ENCODE results near the gene EYA2.

EYA2 gene

DNA sequence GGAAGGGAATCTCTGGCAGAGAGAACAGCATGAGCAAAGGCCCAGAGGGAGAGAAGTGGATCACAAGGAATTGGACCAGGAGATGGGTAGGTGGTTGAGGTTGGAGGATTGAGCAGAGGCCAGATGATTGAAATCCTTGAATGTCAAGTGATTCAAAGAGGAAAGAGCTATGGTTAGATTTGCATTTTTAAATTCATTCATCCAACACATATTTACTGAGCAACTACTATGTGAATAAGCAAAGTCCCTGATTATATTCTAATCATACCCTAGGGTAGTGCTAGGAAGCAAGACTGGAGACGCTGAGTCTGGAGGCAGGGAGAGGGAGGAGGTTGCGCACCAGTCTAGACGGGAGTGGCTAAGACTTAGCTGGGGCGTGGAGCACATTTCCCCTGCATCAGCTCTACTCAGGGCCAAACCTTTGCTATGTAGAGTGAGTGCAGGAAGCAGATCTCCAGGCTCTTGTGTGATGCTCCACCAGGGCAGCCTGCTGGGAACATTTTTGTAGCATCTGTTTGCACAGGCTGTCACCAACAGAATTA is 40.2 kb downstream of the EYA2 start:
- DNase-seq = no peak

DNA sequence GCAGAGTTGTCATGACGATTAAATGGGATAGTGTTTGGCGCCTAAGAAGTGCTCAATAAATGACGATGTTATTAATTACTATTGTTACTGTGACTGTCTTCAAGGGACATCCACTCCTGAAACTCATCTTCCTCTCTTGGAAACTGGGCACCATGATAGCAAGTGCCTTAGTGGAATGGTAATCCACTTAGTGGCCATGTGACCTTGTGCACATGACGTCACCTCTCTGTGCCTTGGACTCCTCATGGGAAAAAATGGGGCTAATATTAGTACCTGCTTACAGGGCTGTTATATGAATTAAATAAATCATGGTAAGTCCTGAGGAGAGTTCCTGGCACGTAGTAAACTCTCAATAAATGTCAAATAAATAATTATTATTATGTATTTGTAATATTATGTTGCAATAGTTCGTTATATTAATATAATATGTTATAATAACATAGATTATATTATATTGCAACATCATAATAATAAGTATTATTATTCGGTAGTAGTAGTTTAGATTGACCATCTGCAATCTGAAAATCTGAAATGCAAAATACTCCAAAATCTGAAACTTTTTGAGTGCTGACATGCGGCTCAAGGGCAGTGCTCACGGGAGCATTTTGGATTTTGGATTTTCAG is 40.9 kb downstream of the EYA2 start:
- no peak for DNase-seq

DNA sequence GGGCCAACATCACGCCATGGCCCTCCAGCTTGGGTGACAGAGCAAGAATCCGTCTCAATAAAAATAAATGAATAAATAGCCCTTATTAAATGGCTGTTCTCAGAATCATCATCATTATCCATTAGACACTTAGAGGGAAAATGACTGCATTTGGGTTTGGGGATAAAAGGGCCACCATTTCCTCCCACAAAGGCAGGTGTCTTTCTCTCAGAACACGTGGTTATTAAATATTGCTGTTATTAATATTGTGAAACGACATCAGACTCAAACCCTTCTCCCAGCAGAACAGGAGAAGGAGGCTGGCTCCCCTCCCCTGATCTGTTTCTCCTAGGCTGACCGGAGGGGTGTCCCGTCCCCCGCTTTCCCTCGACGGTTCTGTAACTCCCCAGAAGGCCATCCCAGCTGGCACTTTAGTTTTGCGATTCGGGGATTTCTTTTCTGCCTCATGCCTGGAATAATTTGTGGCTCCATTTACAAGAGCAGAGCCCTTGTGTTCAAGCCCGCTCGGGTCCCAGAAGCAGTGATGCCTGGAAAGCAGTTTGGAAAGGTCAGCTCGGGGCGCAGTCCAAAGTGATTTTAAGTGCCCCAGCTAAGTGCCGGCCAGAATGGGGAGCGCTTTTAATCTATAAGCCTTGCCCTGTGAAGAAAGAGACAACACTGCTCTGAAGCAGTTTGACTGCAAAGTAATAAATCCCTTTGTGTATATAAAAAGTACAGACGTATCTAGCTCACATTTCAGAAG is 41.9 kb downstream of the EYA2 start:
- no peak for DNase-seq

DNA sequence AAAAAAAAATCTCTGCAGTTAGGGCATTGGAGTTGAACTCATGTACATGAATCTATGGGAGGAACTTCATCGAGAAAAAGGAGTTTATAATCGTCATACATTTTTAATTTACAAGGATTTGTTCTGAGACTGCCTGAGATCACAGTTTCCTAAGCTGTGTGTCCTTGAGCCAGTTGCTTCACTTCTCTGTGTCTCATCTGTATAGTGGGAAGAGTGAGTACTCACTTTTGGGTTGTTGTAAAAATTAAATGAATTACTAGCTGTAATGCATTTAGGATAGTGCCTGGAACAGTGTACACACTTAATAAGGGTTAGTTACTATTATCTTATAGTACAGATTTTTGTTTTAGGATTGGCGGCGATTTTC is 42.5 kb downstream of the EYA2 start:
- DNase-seq = no peak

DNA sequence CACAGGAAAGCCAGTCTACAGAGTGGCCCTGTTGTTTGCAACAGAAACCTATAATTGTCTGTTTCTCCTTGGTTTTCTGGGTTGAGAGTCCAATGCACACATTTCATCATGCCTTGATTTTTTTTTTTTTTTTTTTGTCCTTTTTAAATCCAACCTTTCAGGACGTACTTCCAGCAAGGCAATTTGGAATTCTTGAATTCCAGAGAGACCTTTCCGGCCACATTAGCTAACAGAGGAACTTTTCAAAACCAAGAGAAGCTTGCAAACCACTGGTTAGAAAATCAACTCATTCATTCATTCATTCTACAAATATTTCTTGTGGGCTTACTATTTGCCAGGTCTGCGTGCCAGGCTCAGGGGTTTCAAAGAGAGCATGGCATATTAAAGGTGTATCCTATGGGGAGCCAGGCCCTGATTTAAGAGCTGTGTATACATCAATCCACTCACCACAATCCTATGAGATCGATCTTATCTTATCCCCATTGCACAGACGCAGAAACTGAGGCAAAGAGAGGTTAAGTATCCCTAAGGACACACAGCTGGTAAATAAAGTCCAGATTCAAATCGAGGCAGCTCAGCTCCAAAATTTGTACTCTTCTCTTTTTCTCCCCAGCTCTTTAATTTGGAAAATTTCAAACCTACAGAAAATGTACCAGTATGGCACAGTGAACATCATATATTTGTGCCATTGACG is 43.0 kb downstream of the EYA2 start:
- no peak for DNase-seq

DNA sequence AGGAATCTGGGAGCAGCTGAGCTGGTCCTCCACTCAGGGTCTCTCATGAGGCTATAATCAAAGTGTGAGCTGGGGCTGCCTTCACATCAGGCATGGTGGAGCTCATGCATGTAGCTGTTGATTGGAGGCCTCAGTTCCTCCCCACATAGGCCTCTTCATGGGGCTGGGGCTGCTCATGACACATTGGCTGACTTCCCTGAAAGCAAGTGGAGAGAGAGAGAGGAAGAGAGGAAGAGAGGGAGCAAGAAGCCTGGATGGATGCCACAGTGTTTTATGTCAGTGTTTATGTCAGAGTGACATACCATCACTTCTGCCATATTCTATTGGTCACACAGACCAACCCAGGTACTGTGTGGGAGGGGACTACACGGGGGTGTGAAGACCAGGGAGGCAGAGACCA is 43.8 kb downstream of the EYA2 start:
- no peak for DNase-seq

DNA sequence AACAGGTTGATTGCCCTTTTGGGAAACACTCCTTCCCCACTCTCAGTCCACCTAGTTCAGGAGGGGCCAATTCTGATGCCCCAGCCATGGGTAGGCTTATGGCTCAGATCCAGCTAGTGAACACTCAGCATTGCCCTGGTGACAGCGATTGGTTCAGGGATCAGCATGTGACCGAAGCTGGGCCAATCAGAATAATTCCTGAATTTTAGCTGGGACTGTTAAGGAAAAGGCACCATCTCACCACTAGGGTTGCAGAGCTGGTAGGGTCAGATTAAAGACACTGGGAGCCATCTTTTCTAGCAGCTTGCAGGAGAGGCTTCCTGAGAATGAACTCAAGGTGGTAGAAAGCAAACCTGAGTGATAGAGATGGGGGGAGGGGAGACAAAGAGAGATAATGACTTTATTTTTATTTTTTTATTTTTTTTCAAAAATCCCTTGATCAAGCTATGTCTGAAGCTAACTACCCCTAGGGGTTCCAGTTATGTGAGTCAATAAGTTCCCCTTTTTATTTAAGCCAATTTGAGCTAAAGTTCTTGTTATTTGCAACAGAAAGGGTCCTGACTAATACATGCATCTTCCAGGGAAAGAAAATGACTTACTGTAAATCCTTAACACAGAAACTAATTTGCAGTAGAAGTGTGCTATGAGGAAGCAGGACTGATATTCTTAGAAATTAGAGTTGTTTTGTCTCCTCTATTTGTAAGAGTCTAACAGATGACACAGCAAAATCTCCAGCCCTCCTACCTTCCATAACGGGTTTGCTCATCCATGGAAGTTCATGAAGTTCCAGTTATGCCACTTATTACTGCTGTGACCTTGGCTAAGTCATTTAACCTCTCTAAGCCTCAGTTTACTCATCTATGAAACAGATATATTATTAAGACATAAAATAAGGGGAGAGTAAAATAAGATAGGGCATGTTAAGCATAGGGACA is 44.7 kb downstream of the EYA2 start:
- DNase-seq = peak; percentile 18 to 47

DNA sequence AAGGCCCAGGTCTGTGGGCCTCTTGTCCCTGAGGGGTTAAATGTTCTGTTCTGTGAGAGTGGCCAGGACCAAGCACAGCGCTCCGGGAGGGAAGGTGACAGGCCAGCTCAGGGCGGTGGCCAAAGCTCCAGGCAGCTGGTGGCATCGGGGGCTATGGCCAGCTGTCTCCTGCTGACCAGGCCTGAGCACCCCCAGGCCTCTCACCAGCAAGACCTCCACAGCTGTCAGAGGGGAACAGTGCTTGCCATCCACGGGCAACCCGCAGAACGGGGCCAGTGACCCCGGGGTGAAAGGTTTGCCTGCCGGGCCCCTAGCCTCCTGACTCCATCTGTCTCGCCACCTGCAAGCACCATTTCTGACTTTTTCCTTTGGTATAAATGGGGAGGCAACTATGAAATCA is 46.0 kb downstream of the EYA2 start:
- DNase-seq = no peak

DNA sequence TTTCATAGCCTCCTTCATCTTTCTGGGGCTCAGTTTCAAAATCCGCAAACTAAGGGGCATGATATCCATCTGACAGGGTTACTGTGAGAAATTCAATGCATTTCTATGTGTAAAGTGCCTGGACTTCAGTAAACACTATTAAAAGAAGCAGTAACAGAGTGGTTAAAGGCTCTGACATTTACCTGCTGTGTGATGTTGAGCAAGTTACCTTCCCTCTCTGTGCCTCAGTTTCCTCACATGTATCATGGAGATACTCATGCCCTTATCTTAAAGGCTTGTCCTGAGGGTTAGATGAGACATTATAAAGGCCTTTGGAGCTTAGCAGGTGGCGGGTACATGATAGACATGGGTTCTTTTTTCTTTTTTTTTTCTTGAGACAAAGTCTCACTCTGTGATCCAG is 46.8 kb downstream of the EYA2 start:
- no peak for DNase-seq

DNA sequence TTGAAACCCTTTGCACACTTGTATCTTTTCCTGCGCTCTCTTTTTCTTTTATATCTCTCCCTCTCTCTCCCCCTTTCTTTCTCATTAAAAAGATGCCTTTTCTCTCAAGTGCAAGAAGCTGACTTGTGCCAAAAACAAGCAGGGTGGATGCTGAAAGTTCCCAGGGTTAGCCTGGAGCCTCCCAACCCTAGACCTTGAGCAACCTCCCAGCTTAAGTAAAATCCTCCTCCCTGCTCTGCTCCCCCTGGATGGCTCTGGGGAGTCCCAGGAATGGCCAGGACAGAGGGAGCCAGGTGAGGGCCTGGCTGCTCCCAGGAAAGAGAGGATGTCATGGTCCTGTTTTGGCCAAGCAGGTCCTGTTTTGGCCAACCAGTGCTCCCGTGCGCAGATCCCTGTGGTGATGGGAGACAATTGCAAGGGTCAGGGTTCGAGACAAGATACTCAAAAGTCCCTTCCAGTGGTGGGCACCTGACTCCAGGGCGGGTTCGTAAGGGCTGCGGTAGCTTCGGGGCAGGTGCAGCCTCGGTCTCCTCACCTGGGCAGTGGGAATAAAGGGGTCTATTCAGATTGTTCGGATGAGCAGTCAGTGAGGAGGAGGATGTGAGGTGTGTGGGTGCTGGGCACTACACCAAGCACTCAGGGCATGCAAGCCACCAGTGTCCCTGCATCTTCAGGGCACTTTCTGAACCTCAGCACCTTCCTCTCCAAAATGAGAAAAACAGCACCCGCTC is 49.4 kb downstream of the EYA2 start:
- no peak for DNase-seq

DNA sequence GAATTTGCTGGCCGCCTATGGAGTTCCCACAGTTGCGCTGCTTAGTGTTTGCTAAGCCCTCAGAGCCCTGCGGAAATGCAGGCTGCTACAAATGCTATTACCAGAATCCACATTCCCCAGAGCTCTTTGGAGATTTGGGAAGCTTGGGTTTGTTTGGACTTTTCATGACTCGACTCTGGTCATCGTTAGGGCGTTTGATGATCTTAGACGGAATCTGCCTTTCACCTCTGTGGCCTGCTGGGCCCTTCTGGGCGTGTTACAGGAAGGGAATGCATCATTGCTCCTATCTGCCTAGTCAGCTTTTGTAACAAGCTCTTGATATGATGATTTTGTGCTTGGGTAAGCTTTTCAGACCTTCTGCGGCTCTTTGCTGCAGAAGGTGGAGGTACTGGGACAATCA is 50.8 kb downstream of the EYA2 start:
- no peak for DNase-seq

DNA sequence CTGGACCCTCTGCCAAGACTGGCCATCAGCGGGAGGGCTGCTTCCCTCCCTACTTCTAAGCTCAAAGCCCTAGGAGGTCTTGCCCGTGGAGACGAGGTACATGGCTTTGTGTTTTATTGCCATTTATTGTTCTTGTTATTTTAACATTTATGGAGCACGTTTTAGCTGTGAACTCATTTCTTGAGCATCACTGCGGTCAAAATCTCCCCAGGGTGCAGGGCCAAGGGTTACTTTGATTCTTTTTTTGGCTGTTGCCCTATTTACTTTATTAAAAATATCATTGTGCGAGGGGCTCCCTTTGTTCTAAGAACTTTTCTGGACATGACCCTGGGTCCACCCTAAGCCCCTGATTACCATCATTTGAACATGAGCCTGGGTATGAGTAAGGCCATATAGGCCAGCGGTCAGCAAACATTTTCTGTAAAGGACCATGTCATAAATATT is 51.6 kb downstream of the EYA2 start:
- DNase-seq = no peak

DNA sequence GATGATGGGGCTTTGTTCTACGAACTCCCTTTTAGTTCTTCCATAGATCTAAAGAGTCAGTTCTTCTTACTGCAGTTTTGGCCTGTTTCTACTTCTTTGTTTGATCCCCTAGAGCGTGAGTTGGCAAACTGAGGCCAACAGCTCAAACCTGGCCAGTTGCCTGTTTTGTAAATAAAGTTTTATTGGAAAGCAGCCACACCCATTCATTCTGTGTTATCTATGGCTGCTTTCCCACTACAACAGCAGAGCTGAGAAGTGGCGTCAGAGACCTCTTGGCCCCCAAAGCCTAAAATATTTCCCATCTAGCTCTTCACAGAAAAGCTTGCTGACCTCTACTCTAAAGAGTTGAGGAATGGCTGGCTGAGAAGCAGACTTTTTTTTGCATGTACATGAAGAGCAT is 52.2 kb downstream of the EYA2 start:
- no peak for DNase-seq

DNA sequence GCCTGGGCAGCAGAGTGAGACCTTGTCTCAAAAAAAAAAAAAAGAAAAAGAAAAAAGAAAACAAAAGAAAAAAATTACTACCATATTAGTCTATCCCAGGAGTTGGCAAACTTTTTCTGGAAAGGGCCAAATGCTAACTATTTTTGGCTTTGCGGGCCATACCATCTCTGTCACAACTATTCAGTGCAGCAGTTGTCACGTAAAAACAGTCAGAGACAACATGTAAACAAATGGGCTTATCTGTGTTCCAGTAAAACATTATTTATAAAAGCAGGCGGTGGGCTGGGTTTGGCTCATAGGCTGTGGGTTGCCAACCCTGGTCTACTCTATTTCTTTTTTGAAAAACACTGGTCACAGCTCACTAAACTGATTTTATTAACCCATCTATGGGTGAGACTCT is 53.4 kb downstream of the EYA2 start:
- no peak for DNase-seq

DNA sequence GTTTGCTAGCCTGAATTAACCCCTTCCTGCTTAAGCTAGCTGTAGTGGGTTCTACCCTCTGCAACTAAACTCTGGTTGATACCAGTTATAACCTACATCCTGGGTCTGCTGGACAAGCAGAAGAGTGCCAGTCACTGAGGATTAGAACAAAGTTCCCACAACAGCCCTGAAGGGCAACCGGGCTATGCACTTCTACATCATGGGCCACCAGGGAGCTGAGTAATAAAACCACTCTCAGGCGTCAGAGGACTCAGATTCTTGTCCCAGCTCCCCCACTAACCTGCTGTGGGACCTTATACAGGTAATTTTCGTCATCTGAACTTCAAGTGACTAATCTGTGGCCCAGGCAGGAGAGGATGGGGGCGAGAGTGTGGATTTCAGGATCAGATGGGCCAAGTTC is 56.8 kb downstream of the EYA2 start:
- no peak for DNase-seq

DNA sequence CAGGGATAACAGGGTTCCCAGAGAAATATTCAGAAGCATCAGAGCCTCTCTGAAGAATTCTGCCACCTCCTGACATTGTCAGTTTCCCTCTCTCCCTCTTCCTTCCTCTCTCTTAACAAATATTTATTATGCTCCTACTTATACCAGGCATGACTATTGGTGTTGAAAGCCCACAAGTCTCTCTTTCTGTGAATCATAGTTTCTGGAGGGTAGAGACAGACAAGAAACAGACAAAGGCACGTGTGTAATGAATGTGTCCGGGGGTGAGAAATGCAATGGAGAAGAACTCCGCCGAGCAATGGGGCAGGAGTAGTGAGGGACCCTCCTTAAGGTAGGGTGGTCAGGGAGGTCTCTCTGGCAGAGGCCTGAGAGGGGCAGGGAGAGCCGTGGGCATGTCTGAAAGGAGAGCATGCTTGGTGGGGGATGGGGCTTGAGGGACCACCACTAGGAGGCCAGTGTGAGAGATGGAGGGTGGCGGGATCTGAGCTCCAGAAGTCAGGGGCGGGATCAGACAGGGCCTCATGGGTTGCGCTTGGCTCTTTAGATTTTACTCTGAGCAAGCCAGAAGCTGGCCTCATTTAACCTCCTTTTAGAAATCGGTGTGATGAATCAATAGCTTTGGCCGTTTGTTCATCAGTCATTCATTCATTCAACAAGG is 57.3 kb downstream of the EYA2 start:
- no peak for DNase-seq

DNA sequence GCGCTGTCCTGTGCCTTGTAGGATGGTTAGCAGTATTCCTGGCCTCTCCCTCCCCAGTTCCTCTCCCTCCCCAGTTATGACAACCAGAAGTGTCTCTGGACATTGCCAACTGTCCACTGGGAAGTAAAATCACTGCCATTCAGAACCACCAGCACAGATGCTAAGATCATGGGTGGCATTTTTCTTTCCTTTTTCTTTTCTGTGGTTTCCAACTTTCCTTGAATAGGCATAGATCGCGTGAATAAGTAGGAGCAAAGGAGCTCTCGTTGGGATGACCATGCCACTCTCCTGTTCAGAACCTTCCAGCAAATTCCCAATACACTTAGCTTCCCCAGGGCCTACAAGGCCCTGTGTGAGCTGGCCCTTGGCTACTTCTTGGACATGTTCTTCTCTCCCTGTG is 59.0 kb downstream of the EYA2 start:
- no peak for DNase-seq

DNA sequence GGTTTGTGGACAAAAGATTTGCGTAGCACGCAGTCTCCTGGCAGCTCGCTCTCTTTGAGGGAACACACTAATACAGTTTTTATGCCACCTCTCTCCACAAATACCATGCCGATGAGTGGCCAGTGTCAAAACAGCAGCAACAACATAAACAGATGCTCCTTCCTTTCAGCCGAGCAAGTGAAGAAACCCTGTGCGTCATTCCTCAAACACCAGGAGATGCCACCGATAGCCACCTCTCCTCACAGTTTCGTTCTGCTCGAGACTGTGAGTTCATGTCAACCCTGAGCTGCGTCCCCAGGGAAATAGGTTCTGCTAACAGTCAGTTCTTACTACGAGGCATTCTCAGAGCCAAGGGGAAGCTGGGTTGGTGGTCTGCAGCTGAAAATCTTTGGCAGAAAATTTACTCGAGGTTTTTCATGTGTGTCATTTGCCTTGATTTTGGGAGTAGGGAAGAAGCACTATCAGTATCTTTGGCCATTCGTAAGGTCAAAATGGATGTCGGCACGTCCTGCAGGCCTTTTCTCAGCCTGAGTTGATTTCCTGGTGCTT is 59.9 kb downstream of the EYA2 start:
- peak; percentile 16 to 64 for DNase-seq

DNA sequence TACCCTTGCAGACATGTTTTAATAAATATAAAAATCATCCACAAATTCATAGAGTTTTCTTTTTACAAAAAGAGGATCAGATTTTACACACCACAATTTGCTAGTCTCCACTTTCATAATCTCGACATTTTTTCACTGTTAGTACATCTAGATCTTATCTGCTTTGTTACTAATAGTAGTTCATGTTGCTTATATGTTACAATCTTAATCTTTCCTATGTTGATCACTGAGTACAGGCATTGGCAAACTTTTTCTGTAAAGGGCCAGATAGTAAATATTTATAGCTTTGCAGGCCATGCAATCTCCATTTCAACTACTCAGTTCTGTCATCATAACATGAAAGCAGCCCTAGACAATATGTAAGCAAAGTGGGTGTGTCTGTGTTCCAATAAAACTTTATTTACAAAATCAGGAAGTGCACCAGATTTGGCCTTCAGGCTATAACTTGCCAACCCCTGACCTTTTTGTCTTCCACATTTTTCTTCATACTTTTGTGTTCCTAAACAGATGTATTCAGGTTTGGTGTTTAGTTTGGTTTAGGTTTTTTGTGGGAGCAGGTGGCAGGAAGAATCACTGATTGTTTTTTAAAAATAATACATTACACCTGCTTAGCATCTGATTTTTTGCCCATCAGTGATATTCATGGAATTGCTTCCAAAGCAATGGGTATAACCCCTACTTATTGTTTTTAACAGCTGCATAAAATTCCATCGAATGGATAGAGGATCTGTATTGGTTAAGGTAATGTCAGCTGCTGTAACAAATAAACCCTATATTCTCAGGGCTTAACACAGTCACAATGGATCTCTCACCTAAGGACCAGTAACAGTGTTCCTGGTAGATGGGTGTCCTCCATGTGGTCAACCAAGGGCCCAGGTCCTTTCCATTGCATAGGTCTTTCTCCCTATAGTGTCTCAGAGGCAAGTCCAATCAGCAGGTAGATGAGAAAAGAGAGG is 61.2 kb downstream of the EYA2 start:
- DNase-seq = no peak

DNA sequence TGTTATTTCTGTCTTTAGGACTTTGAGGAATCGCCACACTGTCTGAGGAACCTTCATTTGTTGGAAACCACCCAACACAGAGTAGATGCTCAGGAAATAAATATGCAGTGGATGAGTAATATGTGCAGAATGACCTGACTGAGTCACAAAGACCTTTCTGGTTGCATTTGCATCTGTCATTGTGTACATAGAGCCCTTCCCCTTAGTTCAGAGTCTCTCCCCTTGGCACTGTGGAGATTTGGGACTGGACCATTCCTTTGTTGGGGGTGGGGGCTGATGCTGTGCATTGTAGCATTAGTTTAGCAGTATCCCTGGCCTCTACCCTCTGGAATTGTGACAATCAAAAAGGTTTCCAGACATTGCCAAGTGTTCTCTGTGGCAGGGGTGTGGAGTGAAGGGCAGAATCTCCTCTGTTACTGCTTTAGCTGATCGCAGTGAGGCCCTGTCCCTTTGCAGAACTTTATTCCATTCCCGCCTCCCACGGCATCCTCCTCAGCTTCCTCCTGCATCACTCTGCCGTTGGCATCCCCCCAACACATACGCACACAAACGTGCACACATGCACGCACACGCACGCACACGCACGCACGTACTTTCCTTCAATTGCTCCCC is 64.5 kb downstream of the EYA2 start:
- DNase-seq = peak; percentile 48 to 75

Measured in SW 1271 (cell line).